ENCODE results near the gene BTBD2. TPM values are rescaled to one million over a fixed set of nuclear protein-coding genes. Genes with fewer than 3 reads are reported as not detected.

The BTBD2 gene
- polyA plus RNA-seq, 1 donor (not counting 4 experiments of a cell fraction or from before 2014, with no cell fraction given) = 22.3 TPM

GRCh38 chr19:2036424-2036823 is 20.9 kb upstream of the BTBD2 start:
- H3K9me1 ChIP-seq (ENCODE audit: control insufficient read depth, extremely low read depth, insufficient read depth, low read length) = no peaks in the 10 kb centered on the region
- no peak overlapping the region for H2AFZ ChIP-seq (ENCODE audit: control insufficient read depth, low read length)
- TF ChIP-seq EZH2 (IDR thresholded peaks at IDR 0.05; ENCODE audit: low read length) (no peak), CTCF (optimal IDR thresholded peaks at IDR 0.05 in 1 of 3, IDR thresholded peaks at IDR 0.05 in 1 of 3, conservative IDR thresholded peaks at IDR 0.05 in 1 of 3; ENCODE audit: extremely low read depth in 1 of 3, insufficient read depth in 2 of 3, low read length in 3 of 3) (no peak)
- no peaks in the 10 kb centered on the region for H3K27me3 ChIP-seq (ENCODE audit: control insufficient read depth, extremely low read depth, insufficient read depth, low read length)
- H3K27ac ChIP-seq (ENCODE audit: control insufficient read depth, insufficient read depth, low read length) = no peak overlapping the region
- H3K36me3 ChIP-seq (ENCODE audit: control insufficient read depth in 2 of 2, extremely low read depth in 1 of 2, insufficient read depth in 2 of 2, low read length in 2 of 2) = peaks cover 17 to 19% of the 10 kb centered on the region in 2 experiments
- peaks cover 16% of the 10 kb centered on the region for H3K4me1 ChIP-seq (ENCODE audit: control insufficient read depth, extremely low read depth, insufficient read depth, low read length)
- no peak overlapping the region for H3K4me3 ChIP-seq (ENCODE audit: control insufficient read depth in 2 of 3, extremely low read depth in 1 of 3, insufficient read depth in 2 of 3, low read depth in 1 of 3, low read length in 3 of 3)
- no peak overlapping the region for H3K4me2 ChIP-seq (ENCODE audit: control insufficient read depth, extremely low read depth, insufficient read depth, low read depth, low read length)
- no peaks in the 10 kb centered on the region for H4K20me1 ChIP-seq (ENCODE audit: control insufficient read depth, extremely low read depth, insufficient read depth, low read length)
- DNase-seq (ENCODE audit: low read depth, low spot score) (no peak), FAIRE-seq (no peak)
- H3K79me2 ChIP-seq (ENCODE audit: control insufficient read depth, insufficient read depth, low read length) = no peaks in the 10 kb centered on the region
- no peak overlapping the region for H3K9ac ChIP-seq (ENCODE audit: control insufficient read depth, extremely low read depth, insufficient read depth, low read length)
- H3K9me3 ChIP-seq (ENCODE audit: control insufficient read depth, low read depth, low read length) = no peaks in the 10 kb centered on the region
- dilution Hi-C loops (cut with MboI; ENCODE audit: extremely low pct_ligation_motif_present, low sequenced_read_pairs) = no loop called here

GRCh38 chr19:2035590-2035991 is 20.1 kb upstream of the BTBD2 start:
- Histone ChIP-seq H3K79me2 (ENCODE audit: control insufficient read depth, insufficient read depth, low read length) (no peaks in the 10 kb centered on the region), H3K27me3 (ENCODE audit: control insufficient read depth, extremely low read depth, insufficient read depth, low read length) (no peaks in the 10 kb centered on the region), H3K9ac (ENCODE audit: control insufficient read depth, extremely low read depth, insufficient read depth, low read length) (no peak overlapping the region), H3K4me2 (ENCODE audit: control insufficient read depth, extremely low read depth, insufficient read depth, low read depth, low read length) (no peak overlapping the region), H3K4me3 (ENCODE audit: control insufficient read depth in 2 of 3, extremely low read depth in 1 of 3, insufficient read depth in 2 of 3, low read depth in 1 of 3, low read length in 3 of 3) (no peak overlapping the region), H3K4me1 (ENCODE audit: control insufficient read depth, extremely low read depth, insufficient read depth, low read length) (peaks cover 15% of the 10 kb centered on the region), H3K27ac (ENCODE audit: control insufficient read depth, insufficient read depth, low read length) (no peak overlapping the region), H3K9me1 (ENCODE audit: control insufficient read depth, extremely low read depth, insufficient read depth, low read length) (no peaks in the 10 kb centered on the region), H2AFZ (ENCODE audit: control insufficient read depth, low read length) (no peak overlapping the region), H4K20me1 (ENCODE audit: control insufficient read depth, extremely low read depth, insufficient read depth, low read length) (no peaks in the 10 kb centered on the region), H3K9me3 (ENCODE audit: control insufficient read depth, low read depth, low read length) (no peaks in the 10 kb centered on the region), H3K36me3 (ENCODE audit: control insufficient read depth in 2 of 2, extremely low read depth in 1 of 2, insufficient read depth in 2 of 2, low read length in 2 of 2) (peaks cover 9 to 12% of the 10 kb centered on the region in 2 experiments)
- DNase-seq (ENCODE audit: low read depth, low spot score) (no peak), FAIRE-seq (no peak)
- dilution Hi-C loops (cut with MboI; ENCODE audit: extremely low pct_ligation_motif_present, low sequenced_read_pairs) = no loop called here
- TF ChIP-seq EZH2 (IDR thresholded peaks at IDR 0.05; ENCODE audit: low read length) (no peak), CTCF (optimal IDR thresholded peaks at IDR 0.05 in 1 of 3, IDR thresholded peaks at IDR 0.05 in 1 of 3, conservative IDR thresholded peaks at IDR 0.05 in 1 of 3; ENCODE audit: extremely low read depth in 1 of 3, insufficient read depth in 2 of 3, low read length in 3 of 3) (no peak)
